SK-N-MC (cell line): ENCODE data around the gene DRD2.

Source experiments
- EZH2 ChIP-seq: fragments of 200-600 bp; sonication (generic); IDR thresholded peaks from one replicate; pipeline ENCODE4 v1.6.1; 2017; ENCODE audit warnings: antibody characterized with exemption
- POLR2AphosphoS5 ChIP-seq: IDR thresholded peaks from 2 replicates; pipeline ENCODE4 v1.6.1; 2012; ENCODE audit warnings: mild to moderate bottlenecking, low read depth, low read length, borderline replicate concordance

- TF ChIP-seq EZH2 (no peak), POLR2AphosphoS5 (no peak)
Observed at GRCh38 chr11:113401718-113402117, 73.5 kb downstream of the DRD2 start.
